ENCODE results near the gene THSD7B.
"Not testable (repeated sequence)": the region's sequence is repeated elsewhere in the genome, so short reads cannot be mapped to it uniquely, and the experiment has no call there.

Gene THSD7B

DNA sequence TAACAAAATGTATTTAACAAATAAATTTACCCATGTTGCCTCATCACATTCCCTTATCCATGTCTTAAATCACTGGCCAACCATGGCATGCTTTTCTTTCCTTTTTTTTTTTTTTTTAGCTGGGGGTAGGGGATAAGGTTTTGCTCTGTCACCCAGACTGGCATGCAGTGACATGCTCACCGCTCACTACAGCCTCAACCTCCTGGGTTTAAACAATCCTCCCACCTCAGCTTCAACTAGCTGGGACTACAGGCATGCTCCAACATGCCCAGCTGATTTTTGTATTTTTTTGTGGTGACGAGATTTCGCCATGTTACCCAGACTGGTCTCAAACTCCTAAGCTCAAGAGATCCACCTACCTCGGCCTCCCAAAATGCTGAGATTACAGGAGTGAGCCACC lies 266.4 kb downstream of the THSD7B start:
- Mint-ChIP-seq H3K27ac (ENCODE audit: low read depth) (no peak overlapping the region), H3K27me3 (no peaks in the 10 kb centered on the region), H3K9me3 (no peaks in the 10 kb centered on the region), H3K36me3 (ENCODE audit: insufficient read depth) (no peaks in the 10 kb centered on the region), H3K4me3 (no peak overlapping the region), H3K4me1 (no peaks in the 10 kb centered on the region)
- ATAC-seq (replicated peaks; ENCODE audit: extremely low read depth, poor library complexity, severe bottlenecking) (no peak), DNase-seq (ENCODE audit: low spot score in 2 of 2) (no peak)

DNA sequence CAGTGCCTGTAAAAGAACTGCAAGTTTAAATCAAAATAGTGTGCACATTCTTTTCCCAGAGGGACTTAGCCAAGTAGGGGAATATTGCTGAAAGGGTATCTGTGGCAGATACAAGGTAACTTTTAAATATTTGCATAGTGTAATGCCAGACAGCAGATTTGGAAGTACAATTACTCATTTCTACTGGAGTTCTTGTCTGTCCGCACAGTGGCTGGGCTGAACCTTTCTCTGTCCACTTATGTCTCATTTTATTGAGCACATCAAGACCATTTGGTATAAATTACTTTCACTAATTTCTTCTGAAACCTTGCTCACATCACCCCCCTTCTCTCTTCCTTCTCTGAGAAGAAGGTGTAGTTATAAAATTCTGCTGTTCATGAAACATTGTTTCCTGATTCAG lies 271.3 kb downstream of the THSD7B start:
- no peaks in the 10 kb centered on the region for H3K4me1 Mint-ChIP-seq
- no peaks in the 10 kb centered on the region for H3K27me3 Mint-ChIP-seq
- DNase-seq (ENCODE audit: low spot score in 2 of 2), result no peak
- no peaks in the 10 kb centered on the region for H3K36me3 Mint-ChIP-seq (ENCODE audit: insufficient read depth)
- ATAC-seq (replicated peaks; ENCODE audit: extremely low read depth, poor library complexity, severe bottlenecking), result no peak
- H3K4me3 Mint-ChIP-seq, result no peak overlapping the region
- H3K9me3 Mint-ChIP-seq, result peaks cover 5% of the 10 kb centered on the region
- H3K27ac Mint-ChIP-seq (ENCODE audit: low read depth), result no peak overlapping the region

DNA sequence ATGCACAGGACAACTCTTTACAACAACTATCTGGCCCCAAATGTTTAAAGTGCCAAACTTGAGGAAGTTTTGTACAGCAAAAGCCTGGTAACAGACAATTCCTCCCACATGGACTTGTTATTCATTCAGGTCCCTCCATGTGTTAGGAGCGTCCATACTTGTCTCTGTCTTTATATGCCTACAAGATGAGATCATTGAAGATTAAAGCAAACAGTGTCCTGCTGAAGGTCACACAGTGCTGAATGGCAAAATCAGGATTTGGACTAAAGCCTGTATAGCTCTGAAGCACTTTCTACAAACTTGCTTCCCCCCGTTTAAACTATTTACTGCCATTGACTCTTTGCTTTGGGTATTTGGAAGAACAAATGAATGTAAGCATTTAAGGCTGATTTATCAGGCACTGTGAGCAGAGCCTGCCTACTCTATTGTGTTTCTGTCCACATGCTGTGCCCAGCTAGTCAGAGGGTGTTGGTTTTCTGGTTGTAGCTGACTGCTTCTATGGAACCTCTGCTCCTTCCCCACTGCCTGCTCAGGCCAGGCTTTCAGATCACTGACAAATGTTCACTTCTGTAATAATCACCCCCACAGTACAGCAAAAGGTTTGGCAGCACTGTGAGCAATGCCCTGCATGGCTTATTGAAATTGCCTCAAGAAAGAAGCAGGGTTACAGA lies 274.3 kb downstream of the THSD7B start:
- no peaks in the 10 kb centered on the region for H3K4me1 Mint-ChIP-seq
- no peak overlapping the region for H3K4me3 Mint-ChIP-seq
- no peaks in the 10 kb centered on the region for H3K36me3 Mint-ChIP-seq (ENCODE audit: insufficient read depth)

DNA sequence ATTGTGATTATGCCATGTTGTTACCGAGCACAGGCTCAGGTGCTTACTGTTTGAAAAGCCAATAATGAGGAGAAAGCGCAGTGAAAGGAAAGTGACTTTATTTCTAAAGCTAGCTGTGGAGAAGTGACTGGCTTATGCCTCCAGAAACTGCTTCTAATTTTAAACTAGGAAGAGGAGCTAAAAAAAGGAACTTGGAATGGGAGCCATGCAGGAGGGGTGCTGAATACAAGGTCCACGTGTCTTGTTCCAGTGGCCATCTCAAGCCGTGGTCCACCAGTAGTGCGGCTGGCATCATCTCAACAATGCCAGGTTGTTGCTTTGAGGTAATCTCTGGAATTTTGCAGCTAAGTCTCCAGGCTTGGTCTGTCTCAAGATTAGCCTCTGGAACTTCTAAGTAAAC lies 282.0 kb downstream of the THSD7B start:
- ATAC-seq (replicated peaks; ENCODE audit: extremely low read depth, poor library complexity, severe bottlenecking), result no peak
- Mint-ChIP-seq H3K4me1 (no peaks in the 10 kb centered on the region), H3K9me3 (peaks cover 6% of the 10 kb centered on the region), H3K27ac (ENCODE audit: low read depth) (no peak overlapping the region), H3K27me3 (no peaks in the 10 kb centered on the region), H3K36me3 (ENCODE audit: insufficient read depth) (no peaks in the 10 kb centered on the region), H3K4me3 (no peak overlapping the region)
- DNase-seq (ENCODE audit: low spot score in 2 of 2), result no peak

More for the DNA sequence above, 274.3 kb downstream of the THSD7B start:
- Mint-ChIP-seq H3K9me3 (peaks cover 5% of the 10 kb centered on the region), H3K27me3 (no peaks in the 10 kb centered on the region), H3K27ac (ENCODE audit: low read depth) (no peak overlapping the region)
- no peak for ATAC-seq (replicated peaks; ENCODE audit: extremely low read depth, poor library complexity, severe bottlenecking)
- no peak for DNase-seq (ENCODE audit: low spot score in 2 of 2)

DNA sequence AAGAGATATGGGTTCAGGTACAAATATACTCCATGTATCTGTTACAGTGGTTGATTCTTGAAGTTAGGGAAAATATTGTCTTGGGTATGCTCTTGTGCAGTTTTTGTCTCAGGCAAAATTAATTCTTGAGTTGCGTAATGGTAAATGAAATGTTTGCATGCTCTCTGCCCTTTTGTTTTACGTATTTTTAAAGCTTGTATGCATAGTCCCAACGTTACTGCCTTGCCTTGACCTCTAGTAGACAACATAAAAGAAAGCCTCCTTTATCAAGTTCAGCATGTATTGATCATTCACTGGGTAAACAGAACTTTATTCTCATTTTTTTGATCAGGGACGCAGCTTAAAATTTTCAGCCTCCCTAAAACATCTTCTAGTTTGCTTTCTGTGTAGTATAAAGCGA lies 283.1 kb downstream of the THSD7B start:
- Mint-ChIP-seq H3K36me3 (ENCODE audit: insufficient read depth) (no peaks in the 10 kb centered on the region), H3K9me3 (peaks cover 6% of the 10 kb centered on the region), H3K27ac (ENCODE audit: low read depth) (no peak overlapping the region), H3K4me1 (no peaks in the 10 kb centered on the region), H3K27me3 (no peaks in the 10 kb centered on the region), H3K4me3 (no peak overlapping the region)
- no peak for DNase-seq (ENCODE audit: low spot score in 2 of 2)
- ATAC-seq (replicated peaks; ENCODE audit: extremely low read depth, poor library complexity, severe bottlenecking), result no peak

DNA sequence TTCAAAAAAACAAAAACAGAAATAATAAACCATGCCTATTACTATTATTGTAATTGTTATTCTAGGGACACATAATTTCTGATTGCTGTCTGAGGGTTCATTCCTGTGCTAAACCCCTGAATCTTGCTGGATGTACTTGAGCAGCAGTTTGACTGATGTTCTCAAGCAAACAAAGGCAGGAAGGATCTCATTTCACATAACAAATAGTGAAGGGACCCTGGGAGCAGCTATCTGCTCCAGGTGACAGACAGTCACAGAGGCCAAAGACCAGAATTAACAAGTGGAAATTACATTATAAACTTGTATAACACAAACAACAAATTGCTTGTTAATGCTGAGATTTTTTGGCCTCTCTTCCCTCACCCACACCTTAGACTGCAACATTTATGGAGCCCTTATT lies 284.2 kb downstream of the THSD7B start:
- Mint-ChIP-seq H3K27me3 (no peaks in the 10 kb centered on the region), H3K27ac (ENCODE audit: low read depth) (no peak overlapping the region), H3K4me1 (no peaks in the 10 kb centered on the region)

DNA sequence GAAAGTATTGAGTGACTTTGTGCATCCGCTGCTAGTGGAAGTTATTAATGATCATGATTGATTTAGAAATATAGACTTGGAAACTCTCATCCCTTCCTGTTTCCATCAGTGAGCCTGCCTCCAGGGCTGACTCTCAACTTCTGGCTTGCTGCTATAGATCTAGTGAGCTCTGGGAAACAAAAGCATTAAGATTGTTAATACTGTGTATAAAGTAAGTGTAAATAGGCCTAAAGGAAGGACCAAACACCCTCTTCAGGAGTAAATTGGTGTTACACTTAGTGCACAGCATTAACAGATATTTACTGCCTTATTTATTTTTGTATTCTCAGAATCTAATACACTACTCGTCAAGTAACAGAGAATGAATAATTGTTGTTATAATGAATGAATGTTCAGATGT lies 285.6 kb downstream of the THSD7B start:
- H3K36me3 Mint-ChIP-seq (ENCODE audit: insufficient read depth), result no peaks in the 10 kb centered on the region
- H3K9me3 Mint-ChIP-seq, result peaks cover 11% of the 10 kb centered on the region
- no peak overlapping the region for H3K4me3 Mint-ChIP-seq
- ATAC-seq (replicated peaks; ENCODE audit: extremely low read depth, poor library complexity, severe bottlenecking) (no peak), DNase-seq (ENCODE audit: low spot score in 2 of 2) (no peak)
- H3K4me1 Mint-ChIP-seq, result no peaks in the 10 kb centered on the region
- H3K27ac Mint-ChIP-seq (ENCODE audit: low read depth), result no peak overlapping the region
- no peaks in the 10 kb centered on the region for H3K27me3 Mint-ChIP-seq

More for the DNA sequence above, 284.2 kb downstream of the THSD7B start:
- no peaks in the 10 kb centered on the region for H3K36me3 Mint-ChIP-seq (ENCODE audit: insufficient read depth)
- no peak for DNase-seq (ENCODE audit: low spot score in 2 of 2)
- no peak overlapping the region for H3K4me3 Mint-ChIP-seq
- no peak for ATAC-seq (replicated peaks; ENCODE audit: extremely low read depth, poor library complexity, severe bottlenecking)
- H3K9me3 Mint-ChIP-seq, result peaks cover 12% of the 10 kb centered on the region

DNA sequence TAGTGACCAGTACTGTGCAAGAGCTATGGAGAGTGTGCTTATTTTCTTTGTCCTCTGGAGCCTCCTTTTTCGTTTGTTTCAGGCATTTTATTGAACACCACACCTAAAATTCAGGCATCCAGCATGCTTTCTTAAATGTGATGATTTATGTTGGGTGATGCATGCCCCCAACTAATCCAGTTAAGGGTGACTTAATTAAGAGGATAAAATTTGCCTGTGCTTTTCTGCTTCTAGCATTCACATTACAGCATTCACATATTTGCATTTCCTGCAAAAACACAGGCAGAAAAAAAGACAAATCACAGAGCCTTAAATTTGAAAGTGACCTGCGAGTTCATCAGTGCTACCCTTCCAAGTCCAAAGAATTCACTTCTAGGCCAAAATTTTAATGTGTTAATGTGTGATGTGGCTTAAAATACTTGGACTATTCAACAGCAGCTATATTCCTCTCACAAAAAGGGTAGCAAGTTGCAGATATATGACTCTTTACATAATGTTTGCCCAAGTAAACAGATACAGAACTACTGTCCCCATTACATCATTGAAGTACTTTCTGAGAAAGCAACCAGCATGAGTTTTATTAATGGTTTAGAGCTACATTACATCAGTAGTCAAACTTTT lies 286.5 kb downstream of the THSD7B start:
- no peaks in the 10 kb centered on the region for H3K27me3 Mint-ChIP-seq
- no peak for DNase-seq (ENCODE audit: low spot score in 2 of 2)
- no peak overlapping the region for H3K27ac Mint-ChIP-seq (ENCODE audit: low read depth)
- no peak overlapping the region for H3K4me3 Mint-ChIP-seq
- peaks cover 6% of the 10 kb centered on the region for H3K9me3 Mint-ChIP-seq
- H3K4me1 Mint-ChIP-seq, result no peaks in the 10 kb centered on the region
- ATAC-seq (replicated peaks; ENCODE audit: extremely low read depth, poor library complexity, severe bottlenecking), result no peak
- H3K36me3 Mint-ChIP-seq (ENCODE audit: insufficient read depth), result no peaks in the 10 kb centered on the region

DNA sequence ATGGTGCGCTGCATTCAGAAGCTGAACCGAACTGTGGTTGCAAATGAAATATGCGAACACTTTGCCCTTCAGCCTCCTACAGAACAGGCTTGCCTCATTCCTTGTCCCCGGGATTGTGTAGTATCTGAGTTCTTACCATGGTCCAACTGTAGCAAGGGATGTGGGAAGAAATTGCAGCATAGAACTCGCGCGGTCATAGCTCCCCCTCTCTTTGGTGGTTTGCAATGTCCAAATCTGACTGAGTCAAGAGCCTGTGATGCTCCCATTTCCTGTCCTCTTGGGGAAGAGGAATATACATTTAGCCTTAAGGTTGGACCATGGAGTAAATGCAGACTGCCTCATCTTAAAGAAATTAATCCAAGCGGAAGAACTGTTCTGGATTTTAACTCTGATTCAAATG lies 291.4 kb downstream of the THSD7B start:
- H3K27ac Mint-ChIP-seq (ENCODE audit: low read depth), result no peak overlapping the region
- ATAC-seq (replicated peaks; ENCODE audit: extremely low read depth, poor library complexity, severe bottlenecking) (no peak), DNase-seq (ENCODE audit: low spot score in 2 of 2) (no peak)
- peaks cover 6% of the 10 kb centered on the region for H3K9me3 Mint-ChIP-seq
- no peaks in the 10 kb centered on the region for H3K27me3 Mint-ChIP-seq
- no peaks in the 10 kb centered on the region for H3K36me3 Mint-ChIP-seq (ENCODE audit: insufficient read depth)
- no peaks in the 10 kb centered on the region for H3K4me1 Mint-ChIP-seq
- H3K4me3 Mint-ChIP-seq, result no peak overlapping the region

DNA sequence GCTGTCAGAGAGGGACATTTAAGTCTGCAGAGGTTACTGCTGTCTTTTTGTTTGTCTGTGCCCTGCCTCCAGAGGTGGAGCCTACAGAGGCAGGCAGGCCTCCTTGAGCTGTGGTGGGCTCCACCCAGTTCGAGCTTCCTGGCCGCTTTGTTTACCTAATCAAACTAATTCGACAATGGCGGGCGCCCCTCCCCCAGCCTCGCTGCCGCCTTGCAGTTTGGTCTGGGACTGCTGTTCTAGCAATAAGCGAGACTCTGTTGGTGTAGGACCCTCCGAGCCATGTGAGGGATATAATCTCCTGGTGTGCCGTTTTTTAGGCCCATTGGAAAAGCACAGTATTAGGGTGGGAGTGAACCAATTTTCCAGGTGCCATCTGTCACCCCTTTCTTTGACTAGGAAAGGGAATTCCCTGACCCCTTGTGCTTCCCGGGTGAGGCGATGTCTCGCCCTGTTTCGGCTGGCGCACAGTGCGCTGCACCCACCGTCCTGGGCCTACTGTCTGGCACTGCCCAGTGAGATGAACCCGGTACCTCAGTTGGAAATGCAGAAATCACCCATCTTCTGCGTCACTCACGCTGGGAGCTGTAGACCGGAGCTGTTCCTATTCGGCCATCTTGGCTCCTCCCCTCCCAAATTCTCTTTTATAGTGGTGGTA lies 310.9 kb downstream of the THSD7B start:
- not testable (repeated sequence) for DNase-seq (ENCODE audit: low spot score in 2 of 2); ATAC-seq (replicated peaks; ENCODE audit: extremely low read depth, poor library complexity, severe bottlenecking); H3K4me1 Mint-ChIP-seq; H3K4me3 Mint-ChIP-seq; H3K36me3 Mint-ChIP-seq (ENCODE audit: insufficient read depth); H3K27me3 Mint-ChIP-seq; H3K27ac Mint-ChIP-seq (ENCODE audit: low read depth)
- H3K9me3 Mint-ChIP-seq, result peaks cover 14% of the 10 kb centered on the region

DNA sequence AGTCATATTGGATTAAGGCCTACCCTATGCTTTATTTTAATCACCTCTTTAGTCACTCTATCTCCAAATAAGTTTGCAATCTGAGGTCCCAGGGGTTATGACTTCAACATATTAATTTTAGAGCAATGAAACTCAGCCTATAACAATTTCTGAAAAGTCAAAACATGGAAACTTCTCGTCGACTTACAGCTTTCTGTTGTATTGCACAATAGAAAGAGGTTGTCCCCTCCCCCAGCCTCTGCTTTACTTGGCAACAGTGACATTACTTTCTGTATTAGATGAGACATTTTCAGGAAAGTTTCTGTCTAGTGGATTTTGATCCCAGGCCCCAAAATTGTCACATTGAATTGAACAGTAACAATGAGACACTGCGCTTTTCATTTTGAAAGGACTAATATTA lies 326.4 kb downstream of the THSD7B start:
- no peaks in the 10 kb centered on the region for H3K9me3 Mint-ChIP-seq
- H3K27ac Mint-ChIP-seq (ENCODE audit: low read depth), result no peak overlapping the region
- DNase-seq (ENCODE audit: low spot score in 2 of 2), result no peak
- H3K27me3 Mint-ChIP-seq, result no peaks in the 10 kb centered on the region
- H3K4me3 Mint-ChIP-seq, result no peak overlapping the region
- H3K4me1 Mint-ChIP-seq, result no peaks in the 10 kb centered on the region
- no peaks in the 10 kb centered on the region for H3K36me3 Mint-ChIP-seq (ENCODE audit: insufficient read depth)
- no peak for ATAC-seq (replicated peaks; ENCODE audit: extremely low read depth, poor library complexity, severe bottlenecking)

DNA sequence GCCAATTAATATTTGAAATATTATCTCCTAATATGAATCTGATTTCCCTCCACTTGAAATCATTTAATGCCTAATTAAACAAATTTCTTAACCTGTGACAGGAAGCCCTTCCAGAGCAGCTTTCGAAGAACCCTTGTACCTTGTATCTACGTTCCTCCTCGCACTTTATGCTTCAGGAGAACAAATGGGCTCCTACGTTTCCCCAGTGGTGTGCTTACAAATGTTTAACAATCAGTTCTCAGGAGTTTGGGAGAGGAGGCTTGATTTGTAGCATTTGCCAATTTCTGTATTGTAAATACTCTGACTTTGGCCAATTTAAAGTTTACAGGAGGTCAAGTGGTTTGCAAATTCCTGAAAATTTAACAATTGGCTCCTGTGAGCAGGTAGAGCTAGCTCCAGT lies 327.8 kb downstream of the THSD7B start:
- H3K27me3 Mint-ChIP-seq, result no peaks in the 10 kb centered on the region
- DNase-seq (ENCODE audit: low spot score in 2 of 2) (no peak), ATAC-seq (replicated peaks; ENCODE audit: extremely low read depth, poor library complexity, severe bottlenecking) (no peak)
- no peaks in the 10 kb centered on the region for H3K9me3 Mint-ChIP-seq
- H3K27ac Mint-ChIP-seq (ENCODE audit: low read depth), result no peak overlapping the region
- no peaks in the 10 kb centered on the region for H3K4me1 Mint-ChIP-seq
- no peak overlapping the region for H3K4me3 Mint-ChIP-seq
- no peaks in the 10 kb centered on the region for H3K36me3 Mint-ChIP-seq (ENCODE audit: insufficient read depth)

DNA sequence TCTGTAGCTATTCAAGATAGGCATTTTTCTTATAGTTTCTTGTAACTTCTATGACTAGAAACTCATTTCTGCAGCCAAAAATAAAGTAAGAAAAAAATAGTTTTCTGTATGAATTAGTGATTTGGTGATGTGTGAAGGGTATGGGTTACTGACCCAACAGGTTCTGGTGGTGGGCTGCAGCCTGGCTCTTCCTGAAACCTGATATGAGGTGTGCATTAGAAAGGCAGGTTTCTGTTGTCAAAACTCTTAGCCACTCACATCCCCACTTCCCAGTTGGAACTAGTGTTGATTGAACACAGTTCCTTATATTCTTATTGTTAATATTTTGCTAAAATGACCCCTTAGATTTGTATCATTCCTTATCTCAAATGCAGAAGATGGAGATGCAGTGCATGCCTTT lies 330.8 kb downstream of the THSD7B start:
- no peak for DNase-seq (ENCODE audit: low spot score in 2 of 2)
- Mint-ChIP-seq H3K36me3 (ENCODE audit: insufficient read depth) (no peaks in the 10 kb centered on the region), H3K4me1 (no peaks in the 10 kb centered on the region), H3K27me3 (no peaks in the 10 kb centered on the region), H3K9me3 (no peaks in the 10 kb centered on the region), H3K4me3 (no peak overlapping the region), H3K27ac (ENCODE audit: low read depth) (no peak overlapping the region)
- no peak for ATAC-seq (replicated peaks; ENCODE audit: extremely low read depth, poor library complexity, severe bottlenecking)

Measured in central memory CD8-positive, alpha-beta T cell (primary cell).